Cardiac fibroblast (primary cell): Measurements from ENCODE around the gene NR3C1.
A peak's percentile ranks its signal among the peaks of the same experiment; 100 is the strongest.

Experiments
- DNase-seq, 2 donors: peaks; one replicate each; pipeline versions ENCODE4 v3.0.0 to v3.0.0-alpha.2; 2010; ENCODE audit warnings: low read depth in 2 of 2
- H3K4me3 ChIP-seq, 2 donors: replicated peaks in 1 of 2; 1 replicate in 1 of 2; 2 replicates in 1 of 2; pipeline ENCODE4 v1.5.1; 2011; ENCODE audit warnings: low read depth in 2 of 2, low read length in 2 of 2, mild to moderate bottlenecking in 2 of 2, moderate library complexity in 1 of 2
- TF ChIP-seq, protein P1 (sequence below): IDR thresholded peaks from one replicate; pipeline ENCODE4 v1.5.1; 2011; ENCODE audit warnings: low read depth, mild to moderate bottlenecking, low read length, inconsistent platforms

NR3C1 gene

DNA sequence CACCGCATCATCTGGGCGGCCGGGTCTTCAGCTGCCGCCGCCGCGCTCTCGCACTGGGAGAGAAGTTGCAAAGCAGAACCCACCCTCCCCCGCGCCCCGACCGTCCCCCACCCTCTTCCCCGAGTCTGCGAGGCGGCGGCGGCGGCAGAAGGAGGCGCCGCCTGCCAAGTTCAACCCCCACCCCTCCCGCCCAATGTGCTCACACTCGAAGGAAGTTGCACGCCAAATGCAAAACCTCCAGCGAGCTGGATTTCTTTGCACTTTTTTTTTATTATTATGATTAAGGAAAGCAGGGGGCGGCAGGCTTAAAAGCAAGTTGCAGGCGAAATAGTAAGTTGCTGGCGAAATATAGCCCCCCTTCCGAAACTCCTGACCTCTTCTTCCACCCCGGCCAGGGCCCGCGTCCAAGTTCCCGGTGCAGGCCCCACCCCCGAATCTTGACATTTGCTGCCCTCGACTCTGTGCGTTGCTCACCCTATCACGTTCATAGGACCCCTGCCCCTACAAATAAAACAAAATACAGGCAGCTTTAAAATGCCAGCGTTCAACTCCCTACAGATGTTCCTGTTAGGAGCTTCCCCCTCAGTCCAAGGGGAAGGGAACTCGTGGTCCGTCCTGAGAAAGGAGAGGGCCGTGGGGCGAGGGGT lies 1.1 kb upstream of the NR3C1 start:
- TF ChIP-seq, protein P1, sequence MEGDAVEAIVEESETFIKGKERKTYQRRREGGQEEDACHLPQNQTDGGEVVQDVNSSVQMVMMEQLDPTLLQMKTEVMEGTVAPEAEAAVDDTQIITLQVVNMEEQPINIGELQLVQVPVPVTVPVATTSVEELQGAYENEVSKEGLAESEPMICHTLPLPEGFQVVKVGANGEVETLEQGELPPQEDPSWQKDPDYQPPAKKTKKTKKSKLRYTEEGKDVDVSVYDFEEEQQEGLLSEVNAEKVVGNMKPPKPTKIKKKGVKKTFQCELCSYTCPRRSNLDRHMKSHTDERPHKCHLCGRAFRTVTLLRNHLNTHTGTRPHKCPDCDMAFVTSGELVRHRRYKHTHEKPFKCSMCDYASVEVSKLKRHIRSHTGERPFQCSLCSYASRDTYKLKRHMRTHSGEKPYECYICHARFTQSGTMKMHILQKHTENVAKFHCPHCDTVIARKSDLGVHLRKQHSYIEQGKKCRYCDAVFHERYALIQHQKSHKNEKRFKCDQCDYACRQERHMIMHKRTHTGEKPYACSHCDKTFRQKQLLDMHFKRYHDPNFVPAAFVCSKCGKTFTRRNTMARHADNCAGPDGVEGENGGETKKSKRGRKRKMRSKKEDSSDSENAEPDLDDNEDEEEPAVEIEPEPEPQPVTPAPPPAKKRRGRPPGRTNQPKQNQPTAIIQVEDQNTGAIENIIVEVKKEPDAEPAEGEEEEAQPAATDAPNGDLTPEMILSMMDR = no peak
- DNase-seq = peak; percentile 93 to 95

DNA sequence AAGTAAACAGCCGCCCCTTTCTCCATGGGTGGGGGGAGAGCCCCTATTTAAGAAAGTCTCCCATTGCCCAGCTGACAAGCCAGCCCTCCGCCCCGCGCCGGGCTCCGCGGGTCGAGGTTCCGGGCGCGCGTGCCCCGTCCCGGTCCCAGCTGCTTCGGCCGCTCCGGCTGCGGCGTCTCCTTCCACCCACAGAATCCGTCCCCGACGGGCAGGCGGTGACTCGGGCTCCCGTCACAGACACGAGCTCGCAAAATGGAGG lies 223 bp downstream of the NR3C1 start:
- DNase-seq = no peak
- TF ChIP-seq, protein P1 = no peak
- H3K4me3 ChIP-seq = peak overlapping the region; percentile 86 to 88

More for the DNA sequence above, 1.1 kb upstream of the NR3C1 start:
- H3K4me3 ChIP-seq = peak overlapping the region; percentile 86 to 88

DNA sequence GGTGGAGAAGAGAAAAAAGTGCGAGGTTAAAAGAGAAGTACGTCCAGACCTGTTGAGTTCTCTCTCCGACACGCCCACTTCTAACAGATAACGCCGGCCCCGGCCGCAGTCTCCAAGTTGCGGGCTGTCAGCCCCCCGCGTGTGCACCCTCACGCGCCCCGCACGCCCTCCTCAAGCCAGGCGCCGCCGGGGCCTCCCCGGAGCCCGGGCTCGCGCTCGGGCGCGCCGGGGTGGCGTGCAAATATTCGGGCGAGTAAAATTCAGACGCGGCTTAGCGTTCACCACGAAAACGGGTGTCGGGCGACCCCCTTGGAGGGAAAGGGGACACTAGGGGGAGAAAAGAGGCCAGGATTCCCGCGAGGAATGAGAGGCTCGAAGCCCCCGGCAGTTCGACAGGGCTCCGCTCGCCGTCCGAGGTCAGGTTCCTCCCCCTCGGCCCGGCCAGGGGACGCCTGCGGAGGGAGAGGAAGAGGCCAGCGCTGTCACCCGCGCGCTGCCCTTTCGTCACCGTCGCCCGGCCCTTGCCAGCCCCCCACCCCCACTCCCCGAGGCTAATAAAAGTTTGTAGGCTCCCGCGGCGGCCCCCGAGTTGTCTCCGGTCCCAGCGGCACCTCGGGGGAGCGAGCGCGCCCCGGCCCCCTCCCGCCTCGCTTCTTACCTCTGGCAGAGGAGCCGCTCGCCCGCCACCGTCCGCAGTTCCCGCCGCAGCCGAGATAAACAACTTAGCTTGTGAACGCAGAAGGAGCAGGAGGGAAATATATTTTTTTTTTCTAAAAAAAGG lies 743 bp downstream of the NR3C1 start:
- peak; percentile 55 to 65 for DNase-seq
- H3K4me3 ChIP-seq = peak overlapping the region; percentile 86 to 88
- TF ChIP-seq, protein P1 = no peak

DNA sequence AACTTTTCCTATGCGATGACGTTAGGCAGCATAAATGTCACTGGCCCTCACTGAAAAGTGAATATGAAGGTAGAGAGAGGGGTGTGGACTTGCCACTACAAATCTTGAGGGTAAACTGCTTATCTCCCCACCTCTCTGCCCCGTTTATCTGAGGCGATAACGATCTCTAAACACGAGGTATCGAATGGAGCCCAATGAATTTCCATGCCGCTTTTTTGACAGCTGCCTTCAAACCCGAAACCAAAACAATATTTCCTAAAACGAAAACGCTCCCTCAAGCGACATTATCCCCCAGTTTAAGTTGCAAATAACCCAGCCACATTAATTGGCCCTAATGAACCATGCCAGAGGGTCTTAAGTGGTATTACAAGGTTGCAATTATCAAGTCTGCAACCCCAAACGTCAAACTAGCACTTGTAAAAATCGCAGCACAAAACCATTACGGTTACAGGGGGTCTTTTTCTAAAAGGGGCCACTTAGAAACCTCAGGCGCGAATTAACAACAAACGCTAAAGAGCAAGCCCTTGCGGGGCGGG lies 1.4 kb downstream of the NR3C1 start:
- no peak for DNase-seq
- peak overlapping the region; percentile 86 to 88 for H3K4me3 ChIP-seq
- TF ChIP-seq, protein P1 = no peak

DNA sequence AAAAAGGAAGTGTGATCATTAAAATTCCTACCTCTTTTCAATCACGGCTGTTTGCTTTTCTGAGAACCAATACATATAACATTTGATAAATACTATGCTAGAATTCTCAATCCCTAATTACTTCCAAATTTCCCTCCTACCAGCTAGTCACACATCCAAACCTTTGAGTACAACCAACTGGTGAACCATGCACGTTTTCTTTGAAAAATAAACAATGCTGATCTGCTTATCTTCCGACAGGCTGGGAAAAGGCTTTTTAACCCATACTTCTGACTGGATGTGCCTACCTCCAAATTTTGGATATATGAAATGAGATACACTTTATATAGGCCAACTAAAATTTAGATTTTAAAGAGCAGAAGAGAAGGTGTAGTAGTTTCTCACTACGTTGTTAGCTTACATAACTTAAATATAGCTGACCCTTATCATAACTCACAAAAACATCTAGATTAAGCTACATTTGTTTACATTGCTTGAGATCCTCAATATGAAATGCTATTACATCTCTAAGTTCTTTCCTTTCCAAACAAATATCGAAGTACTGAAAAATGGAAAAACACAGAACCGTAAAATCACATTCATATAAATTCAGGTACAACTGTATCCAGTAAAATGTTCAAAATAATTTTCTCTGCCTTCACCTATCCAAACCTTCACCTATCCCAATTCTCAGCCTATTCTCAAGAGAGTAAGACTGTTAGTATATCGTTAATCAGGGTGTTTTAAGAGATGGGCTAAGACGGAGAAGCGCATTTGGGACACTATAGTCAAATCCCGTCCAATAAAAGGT lies 2.1 kb downstream of the NR3C1 start:
- peak overlapping the region; percentile 86 to 88 for H3K4me3 ChIP-seq
- DNase-seq = peak in 1 of 2 donors; percentile 38
- TF ChIP-seq, protein P1 = no peak

DNA sequence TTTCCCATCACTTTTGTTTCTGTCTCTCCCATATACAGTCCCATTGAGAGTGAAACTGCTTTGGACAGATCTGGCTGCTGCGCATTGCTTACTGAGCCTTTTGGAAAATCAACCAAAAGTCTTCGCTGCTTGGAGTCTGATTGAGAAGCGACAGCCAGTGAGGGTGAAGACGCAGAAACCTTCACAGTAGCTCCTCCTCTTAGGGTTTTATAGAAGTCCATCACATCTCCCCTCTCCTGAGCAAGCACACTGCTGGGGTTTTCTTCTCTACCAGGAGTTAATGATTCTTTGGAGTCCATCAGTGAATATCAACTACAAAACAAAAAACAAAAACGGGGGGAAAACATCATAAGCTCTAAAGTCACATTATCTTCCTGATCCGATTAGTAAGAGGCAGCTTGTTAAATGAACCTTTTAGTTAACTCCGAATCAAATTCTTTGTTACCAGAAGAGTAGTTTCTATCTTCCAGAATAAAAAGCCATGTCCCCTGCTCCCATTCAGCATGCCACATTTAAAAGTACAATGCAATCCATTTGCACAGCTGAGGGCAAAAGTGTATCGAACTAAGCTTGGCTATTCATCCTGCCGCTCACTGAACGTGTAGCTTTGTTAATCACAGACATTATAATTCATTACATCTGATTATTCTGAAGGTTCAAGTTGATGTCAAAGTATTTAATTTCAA lies 2.8 kb downstream of the NR3C1 start:
- H3K4me3 ChIP-seq = peak overlapping the region; percentile 12 to 86
- DNase-seq = peak; percentile 52 to 66
- TF ChIP-seq, protein P1 = no peak
